Superior temporal gyrus (tissue), 1 donor: ENCODE results near the gene AMIGO1.

ENCODE experiments used
- DNase-seq: peaks from one replicate; pipeline ENCODE4 v3.0.0-alpha.2; 2016; ENCODE audit errors: extremely low spot score

The AMIGO1 gene

DNA sequence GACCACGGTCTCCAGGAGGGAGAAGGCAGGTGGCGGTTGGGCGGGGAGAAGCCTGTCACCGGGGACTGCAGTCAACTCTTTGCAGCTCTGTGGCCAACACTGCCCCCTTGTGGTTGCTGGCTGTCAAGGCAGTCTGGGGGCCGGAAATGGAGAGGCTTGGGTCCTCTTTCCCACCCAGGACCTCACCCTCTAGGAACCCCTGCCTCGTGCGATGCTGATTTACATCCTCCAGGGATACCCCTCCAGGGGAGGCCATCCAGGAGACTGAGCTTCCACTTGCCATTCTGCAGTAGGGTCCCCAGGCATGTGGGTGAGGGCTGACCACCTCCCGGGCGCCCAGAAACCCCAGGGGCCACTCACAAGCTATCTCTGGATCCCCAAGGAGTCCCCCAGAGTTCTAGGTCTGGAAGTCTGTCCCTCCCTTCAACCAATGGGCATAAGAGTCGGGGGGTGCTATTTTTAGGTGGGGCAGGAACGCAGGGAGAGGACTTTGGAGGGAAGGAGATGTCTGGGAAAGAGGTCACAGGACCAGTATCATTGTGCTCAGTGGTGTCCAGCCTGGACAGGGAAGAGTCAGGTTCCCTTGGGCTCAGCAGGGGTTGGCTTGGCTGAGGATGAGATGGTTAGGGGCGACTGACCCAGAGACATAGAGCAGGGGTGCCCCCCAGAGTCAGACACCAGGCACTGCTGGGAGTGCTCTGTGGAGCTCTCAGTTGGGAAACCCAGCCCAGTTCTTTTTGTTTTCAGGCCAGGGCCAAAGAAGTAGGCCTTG lies 23.0 kb upstream of the AMIGO1 start:
- DNase-seq = peak; percentile 93

- DNase-seq = no peak
Measured at GRCh38 chr1:109531826-109532364, 22.4 kb upstream of the AMIGO1 start.

DNA sequence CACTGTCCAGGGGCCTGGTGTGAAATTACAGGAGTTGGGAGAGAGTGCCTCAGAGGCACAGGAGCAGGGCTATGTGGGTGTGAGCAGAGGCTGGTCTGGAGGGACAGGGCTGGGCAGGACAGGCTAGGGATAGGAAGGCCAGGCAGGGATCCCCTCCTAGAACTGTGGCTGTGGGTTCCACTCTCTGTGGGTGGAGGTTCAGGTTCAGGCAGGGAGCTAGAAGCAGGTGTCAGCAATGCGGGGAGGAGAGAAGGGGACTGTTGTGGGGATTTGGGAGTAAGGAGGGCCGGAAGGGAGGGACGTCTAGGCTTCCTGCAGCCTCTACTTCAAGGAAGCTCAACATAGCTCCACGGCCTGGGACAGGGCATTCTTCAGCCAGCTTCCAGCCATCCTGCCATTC lies 21.9 kb upstream of the AMIGO1 start:
- DNase-seq = no peak

DNA sequence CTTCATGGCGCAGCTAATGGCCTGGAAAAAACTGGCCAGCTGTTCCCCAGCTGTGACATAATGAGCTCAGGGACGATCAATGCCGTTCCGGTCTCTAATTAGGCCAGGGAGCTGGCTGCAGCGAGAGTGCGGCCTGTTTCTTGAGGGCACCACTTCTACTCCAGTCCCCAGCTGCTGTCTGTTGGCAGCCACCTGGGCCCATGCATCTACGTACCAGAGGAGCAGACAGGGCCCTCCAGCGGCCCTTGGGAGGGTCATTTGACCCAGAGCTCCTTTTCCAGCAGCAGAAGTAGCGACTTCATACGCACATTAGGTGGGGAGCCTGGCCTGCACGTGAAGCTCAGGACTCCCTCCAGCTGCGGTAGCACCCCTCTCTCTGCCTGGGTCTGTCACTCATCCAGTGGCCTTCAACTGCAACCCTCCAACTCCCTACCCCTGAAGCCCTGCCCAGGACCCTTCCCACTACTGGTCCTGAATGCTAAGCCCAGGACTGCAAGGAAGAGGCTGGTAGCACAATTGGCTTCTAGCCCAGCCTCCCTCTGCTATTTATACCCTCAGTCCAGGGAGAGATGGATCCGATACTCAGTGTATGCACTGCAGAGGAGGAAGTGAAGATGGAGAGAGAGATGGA lies 21.0 kb upstream of the AMIGO1 start:
- DNase-seq = peak; percentile 54

GRCh38 chr1:109529881-109530456 lies 20.4 kb upstream of the AMIGO1 start:
- no peak for DNase-seq

GRCh38 chr1:109528712-109529111 lies 19.2 kb upstream of the AMIGO1 start:
- no peak for DNase-seq

- DNase-seq = no peak
Measured at GRCh38 chr1:109527846-109528695, 18.5 kb upstream of the AMIGO1 start.

GRCh38 chr1:109527098-109527811 lies 17.7 kb upstream of the AMIGO1 start:
- no peak for DNase-seq

DNA sequence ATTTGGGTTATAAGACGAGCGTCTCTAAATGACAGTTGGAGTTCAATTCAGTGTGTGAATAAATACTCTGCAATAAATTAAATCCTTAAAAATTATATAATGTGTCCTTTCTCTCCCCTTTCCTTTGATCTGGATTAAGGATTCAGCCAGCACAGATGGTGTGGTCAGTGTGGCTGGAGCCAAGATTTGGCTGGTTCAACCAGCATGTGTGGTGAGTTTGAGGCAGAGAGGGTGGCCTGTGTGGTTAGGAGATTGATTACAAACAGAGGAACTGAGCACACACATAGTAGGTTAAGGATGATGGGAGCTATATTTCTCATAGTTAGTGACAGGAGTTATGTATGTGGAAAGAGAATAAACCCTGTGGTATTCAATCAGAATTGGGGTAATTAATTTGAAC lies 14.2 kb upstream of the AMIGO1 start:
- DNase-seq = no peak

DNA sequence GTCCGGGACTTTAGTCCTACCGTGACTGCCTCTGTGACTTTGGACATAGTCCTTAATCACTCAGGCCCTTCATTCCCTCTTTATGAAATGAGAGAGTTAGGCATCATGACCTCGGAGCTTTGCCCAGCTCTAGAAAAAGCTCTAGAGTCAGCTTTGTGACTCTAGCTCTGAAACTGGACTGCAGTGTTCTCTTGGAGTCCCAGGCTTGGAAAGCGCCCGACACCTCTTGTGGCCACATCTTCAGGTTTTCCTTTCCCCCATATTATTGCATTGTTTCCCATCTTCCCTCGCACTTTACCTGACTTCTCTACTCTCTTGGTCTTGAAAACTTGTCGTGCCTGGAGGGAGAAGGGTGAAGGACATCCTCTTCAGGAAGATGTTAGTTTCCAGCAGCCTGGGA lies 12.5 kb upstream of the AMIGO1 start:
- DNase-seq = no peak

- DNase-seq = no peak
Measured at GRCh38 chr1:109521002-109521951, 11.8 kb upstream of the AMIGO1 start.

- DNase-seq = no peak
Measured at GRCh38 chr1:109517337-109517736, 7.8 kb upstream of the AMIGO1 start.

DNA sequence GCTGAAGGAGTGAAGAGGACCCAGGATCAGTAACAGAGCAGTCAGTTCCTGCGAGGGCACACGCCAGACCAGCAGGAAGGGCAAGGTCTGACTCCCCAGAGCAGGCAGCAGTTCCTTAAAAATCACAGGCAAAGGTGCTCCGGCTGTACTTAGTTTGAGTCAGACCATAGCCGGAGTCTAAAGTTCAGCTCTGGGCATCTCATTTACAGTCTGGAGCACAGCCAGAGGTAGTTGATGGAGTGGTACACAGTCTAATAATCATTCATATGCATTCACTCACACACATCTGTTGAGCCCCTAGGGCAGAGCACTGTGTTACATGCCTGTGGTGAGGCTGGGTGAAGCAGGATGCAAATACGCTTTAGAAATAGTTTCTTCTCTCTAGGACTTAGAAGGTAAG lies 7.3 kb upstream of the AMIGO1 start:
- DNase-seq = no peak

GRCh38 chr1:109514846-109515245 lies 5.3 kb upstream of the AMIGO1 start:
- DNase-seq = no peak

DNA sequence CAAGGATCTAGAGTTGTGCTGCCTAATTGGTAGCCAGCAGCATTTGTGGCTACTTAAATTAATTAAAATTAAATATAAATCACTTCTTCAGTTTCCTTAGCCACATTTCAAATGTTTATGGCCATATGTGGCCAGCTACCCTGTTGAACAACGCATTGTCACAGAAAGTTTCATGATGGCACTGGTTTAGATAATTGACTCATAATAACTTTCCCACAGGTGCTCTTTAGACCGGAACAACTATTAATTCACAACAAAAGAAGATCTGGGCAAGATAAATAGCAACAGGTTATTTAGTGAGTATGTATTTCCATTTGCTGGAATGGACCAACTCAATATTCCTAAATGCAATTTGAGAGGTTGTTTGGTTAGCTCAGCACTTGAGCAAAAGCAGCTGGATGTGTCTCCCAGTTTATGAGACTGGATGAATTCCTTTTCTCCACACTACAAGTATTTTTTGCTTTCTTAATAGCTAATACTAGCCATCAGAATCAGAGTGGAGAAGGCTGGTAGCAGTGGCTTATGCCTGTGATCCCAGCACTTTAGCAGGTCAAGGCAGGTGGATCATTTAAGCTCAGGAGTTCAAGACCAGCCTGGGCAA lies 3.7 kb upstream of the AMIGO1 start:
- DNase-seq = no peak

DNA sequence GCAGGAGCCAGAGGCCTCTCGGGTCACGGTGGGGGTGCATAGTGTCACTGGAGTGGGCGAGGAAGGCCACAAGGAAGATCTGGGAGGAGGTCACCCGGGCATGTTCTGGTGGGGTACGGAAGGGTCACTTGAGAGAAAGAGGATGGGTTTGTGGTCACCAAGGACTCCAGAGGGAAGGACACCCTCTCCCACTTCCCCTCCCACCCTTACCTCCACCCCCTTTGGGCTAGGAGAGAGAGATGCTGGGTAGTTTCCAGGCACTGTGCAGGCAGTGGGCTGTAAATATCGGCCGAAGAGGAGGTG lies 703 bp downstream of the AMIGO1 start:
- no peak for DNase-seq

DNA sequence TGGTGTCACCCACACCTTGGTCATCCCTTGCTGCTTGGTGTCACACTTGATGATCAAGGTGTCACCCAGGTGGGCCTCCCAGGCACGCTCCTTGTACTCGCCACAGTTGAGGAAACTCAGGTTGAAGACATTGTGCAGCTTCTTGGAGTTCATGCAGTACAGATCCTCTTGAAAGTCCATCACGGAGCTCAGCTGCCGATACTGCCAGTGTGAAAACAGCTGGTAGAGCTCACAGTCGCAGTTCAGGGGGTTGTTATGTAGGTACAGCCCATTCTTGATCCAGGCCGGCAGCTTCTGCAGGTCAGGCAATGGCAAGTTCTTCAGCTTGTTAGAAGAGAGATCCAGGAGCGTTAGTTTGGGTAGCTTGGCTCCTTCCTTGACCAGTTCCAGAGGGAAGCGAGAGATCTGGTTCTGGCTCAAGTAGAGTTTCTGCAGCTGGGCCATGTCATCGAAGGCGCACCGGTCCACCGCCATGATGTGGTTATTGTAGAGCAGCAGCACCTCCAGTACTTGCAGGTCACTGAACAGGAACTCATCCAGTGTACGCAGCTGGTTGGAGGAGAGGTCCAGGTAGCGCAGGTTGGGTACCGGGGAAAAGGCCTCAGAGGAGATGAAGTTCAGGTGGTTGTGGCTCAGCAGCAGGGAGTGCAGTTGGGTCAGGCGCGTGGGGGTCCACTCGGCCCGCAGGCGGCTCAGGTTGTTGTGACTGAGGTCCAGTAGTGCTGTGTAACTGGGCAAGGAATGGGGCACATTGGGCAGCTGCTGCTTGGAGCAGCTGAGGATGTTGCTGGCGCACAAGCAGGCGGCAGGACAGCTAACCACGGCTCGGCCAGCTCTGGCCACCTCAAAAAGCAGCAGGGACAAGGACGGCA lies 1.3 kb downstream of the AMIGO1 start:
- no peak for DNase-seq

- no peak for DNase-seq
Measured at GRCh38 chr1:109504974-109505373, 4.6 kb downstream of the AMIGO1 start.

GRCh38 chr1:109503935-109504334 lies 5.6 kb downstream of the AMIGO1 start:
- no peak for DNase-seq
